Natural killer cell (primary cell): Measurements from ENCODE around the gene IKBKE. TPM values are rescaled to one million over a fixed set of nuclear protein-coding genes. Genes with fewer than 3 reads are reported as not detected.
A peak's percentile ranks its signal among the peaks of the same experiment; 100 is the strongest.

ENCODE experiments used
- ATAC-seq, 3 donors: fragments of 150-1000 bp in 2 of 3; fragments of 200-7000 bp in 1 of 3; cut with Tn5 transposase; 1 replicate in 1 of 3; 2 replicates in 2 of 3; pipeline ENCODE4 v1.10.0; 2021; ENCODE audit warnings: mild to moderate bottlenecking in 2 of 3, moderate library complexity in 2 of 3
- DNase-seq, 2 donors: peaks; one replicate each; pipeline versions ENCODE4 v3.0.0 to v3.0.0-alpha.2; 2013 to 2021; ENCODE audit warnings: mixed read lengths in 1 of 2
- H3K27ac ChIP-seq: one replicate; pipeline ENCODE4 v1.5.1; 2013; ENCODE audit warnings: mild to moderate bottlenecking, low read length
- H3K27me3 ChIP-seq: one replicate; pipeline ENCODE4 v1.6.1; 2013; ENCODE audit warnings: low read length; ENCODE audit not compliant: control insufficient read depth, insufficient read depth
- H3K36me3 ChIP-seq: one replicate; pipeline ENCODE4 v1.6.1; 2013; ENCODE audit warnings: low read length; ENCODE audit not compliant: control insufficient read depth, insufficient read depth
- H3K4me1 ChIP-seq: one replicate; pipeline ENCODE4 v1.6.1; 2013; ENCODE audit warnings: low read length; ENCODE audit not compliant: control insufficient read depth, insufficient read depth
- H3K4me3 ChIP-seq: one replicate; pipeline ENCODE4 v1.5.1; 2013; ENCODE audit warnings: low read length
- H3K9me3 ChIP-seq: one replicate; pipeline ENCODE4 v1.6.1; 2013; ENCODE audit warnings: low read length; ENCODE audit not compliant: control insufficient read depth, insufficient read depth
- H3K27ac Mint-ChIP-seq, 2 donors: one replicate each; pipeline ENCODE4 v1.8.0; 2022; ENCODE audit warnings: mild to moderate bottlenecking in 2 of 2, mixed read lengths in 2 of 2, moderate library complexity in 1 of 2
- H3K27me3 Mint-ChIP-seq, 2 donors: one replicate each; pipeline ENCODE4 v1.8.0; 2022; ENCODE audit warnings: low read depth in 2 of 2, mixed read lengths in 2 of 2
- H3K36me3 Mint-ChIP-seq: one replicate; pipeline ENCODE4 v1.8.0; 2022; ENCODE audit warnings: mixed read lengths
- H3K4me1 Mint-ChIP-seq, 2 donors: one replicate each; pipeline ENCODE4 v1.8.0; 2022; ENCODE audit warnings: mixed read lengths in 2 of 2
- H3K4me3 Mint-ChIP-seq: one replicate; pipeline ENCODE4 v1.8.0; 2022; ENCODE audit warnings: mild to moderate bottlenecking, moderate library complexity, mixed read lengths
- H3K9me3 Mint-ChIP-seq, 2 donors: one replicate each; pipeline ENCODE4 v1.8.0; 2022; ENCODE audit warnings: mixed read lengths in 2 of 2
- CTCF ChIP-seq: fragments of 200-600 bp; IDR thresholded peaks from one replicate; pipeline ENCODE4 v1.8.0; 2022; ENCODE audit warnings: antibody characterized with exemption
- WGBS: methylation state at CpG from one replicate; pipeline ENCODE4 v1.1.7; 2013; ENCODE audit warnings: missing lambda C conversion rate; ENCODE audit not compliant: insufficient coverage; 5-methylcytosine and 5-hydroxymethylcytosine counted together
- intact Hi-C: fragments of 100-400 bp; cut with micrococcal nuclease; formaldehyde crosslinking; loops from one replicate; pipeline ENCODE4 v1.14.2; 2022
- total RNA-seq, 4 donors: library from RNA; stranded (reverse); fragments of 120-200 nt in 1 of 4; gene quantifications; one replicate each; pipeline versions ENCODE4 v1.2.3 to v1.2.4, GENCODE V29; 2013 to 2022

Gene IKBKE
- total RNA-seq, 3 donors from 2014 or later (not counting 1 experiment from before 2014, with no cell fraction given) = 31.6 to 34.6 (median 32.2) TPM

GRCh38 chr1:206466840-206467649 is 3.2 kb upstream of the IKBKE start:
- DNase-seq (peak in 1 of 2 donors; percentile 51), ATAC-seq (no peak)
- intact Hi-C loops = no loop called here
- Mint-ChIP-seq H3K4me3 (no peak overlapping the region), H3K4me1 (peaks cover 25 to 34% of the 10 kb centered on the region in 2 donors), H3K27me3 (peaks cover 6 to 8% of the 10 kb centered on the region in 2 donors), H3K9me3 (no peaks in the 10 kb centered on the region), H3K27ac (no peak overlapping the region), H3K36me3 (no peaks in the 10 kb centered on the region)
- H3K27me3 ChIP-seq = no peaks in the 10 kb centered on the region
- no peak overlapping the region for H3K27ac ChIP-seq
- H3K4me1 ChIP-seq = peaks cover 48% of the 10 kb centered on the region
- no peak for TF ChIP-seq CTCF
- H3K9me3 ChIP-seq = no peaks in the 10 kb centered on the region
- H3K36me3 ChIP-seq = no peaks in the 10 kb centered on the region
- 75% methylated on average over 15 of the region's 15 CpGs for WGBS
- no peak overlapping the region for H3K4me3 ChIP-seq

DNA sequence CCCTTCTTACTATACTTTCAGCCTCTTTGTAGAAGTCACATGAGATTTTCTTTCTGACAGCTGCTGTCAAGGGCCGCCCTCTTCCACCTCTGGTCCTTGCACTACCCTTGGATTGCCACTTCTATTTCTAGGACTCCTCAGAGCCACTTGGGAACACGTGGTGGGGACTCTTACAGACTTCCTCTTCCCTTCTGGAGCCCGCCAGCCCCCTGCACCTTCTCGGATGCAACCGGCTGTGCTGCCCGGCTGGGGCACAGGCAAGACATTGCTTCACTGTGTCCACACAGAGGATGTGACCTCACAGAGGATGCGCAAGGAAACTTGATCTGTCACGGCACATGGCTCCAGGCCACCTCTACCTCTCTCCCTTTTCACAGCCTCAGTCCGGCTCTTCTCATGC is 2.4 kb upstream of the IKBKE start:
- peak in 1 of 2 donors; percentile 35 for DNase-seq
- no peak overlapping the region for H3K4me3 Mint-ChIP-seq
- H3K4me3 ChIP-seq = no peak overlapping the region

GRCh38 chr1:206468571-206468970 is 1.7 kb upstream of the IKBKE start:
- H3K9me3 Mint-ChIP-seq = no peaks in the 10 kb centered on the region
- H3K4me3 Mint-ChIP-seq = no peak overlapping the region
- ATAC-seq (no peak), DNase-seq (no peak)
- Histone ChIP-seq H3K27ac (no peak overlapping the region), H3K9me3 (no peaks in the 10 kb centered on the region), H3K4me3 (no peak overlapping the region), H3K27me3 (no peaks in the 10 kb centered on the region), H3K4me1 (peaks cover 60% of the 10 kb centered on the region), H3K36me3 (peaks cover 2% of the 10 kb centered on the region)
- H3K4me1 Mint-ChIP-seq = peaks cover 32 to 49% of the 10 kb centered on the region in 2 donors
- TF ChIP-seq CTCF = no peak
- H3K27me3 Mint-ChIP-seq = peaks cover 6 to 8% of the 10 kb centered on the region in 2 donors
- H3K36me3 Mint-ChIP-seq = no peaks in the 10 kb centered on the region
- peak overlapping the region in 1 of 2 donors; percentile 56 for H3K27ac Mint-ChIP-seq
- 88% methylated on average over 3 of the region's 3 CpGs for WGBS
- intact Hi-C loops = no loop called here

More for the DNA sequence above, 2.4 kb upstream of the IKBKE start:
- 64% methylated on average over 9 of the region's 9 CpGs for WGBS
- no peaks in the 10 kb centered on the region for H3K36me3 ChIP-seq
- no peaks in the 10 kb centered on the region for H3K9me3 Mint-ChIP-seq
- TF ChIP-seq CTCF = no peak
- no peaks in the 10 kb centered on the region for H3K9me3 ChIP-seq
- intact Hi-C loops = no loop called here
- peaks cover 32 to 43% of the 10 kb centered on the region in 2 donors for H3K4me1 Mint-ChIP-seq
- H3K27me3 ChIP-seq = no peaks in the 10 kb centered on the region
- H3K27ac ChIP-seq = no peak overlapping the region
- H3K27me3 Mint-ChIP-seq = peaks cover 6 to 8% of the 10 kb centered on the region in 2 donors
- no peaks in the 10 kb centered on the region for H3K36me3 Mint-ChIP-seq
- ATAC-seq = peak in 1 of 3 donors; percentile 28
- H3K4me1 ChIP-seq = peaks cover 56% of the 10 kb centered on the region
- H3K27ac Mint-ChIP-seq = peak overlapping the region in 1 of 2 donors; percentile 56
